SU-DHL-6 (cell line): Measurements from ENCODE around the gene UCP2.

Experiments used
- CTCF ChIP-seq: fragments of 200-600 bp; sonication (generic); IDR thresholded peaks from one replicate; pipeline ENCODE4 v1.5.1; 2017; ENCODE audit warnings: antibody characterized with exemption, mild to moderate bottlenecking, low read length, moderate library complexity; ENCODE audit not compliant: insufficient read depth, poor library complexity, severe bottlenecking
- EZH2phosphoT487 ChIP-seq: fragments of 200-600 bp; sonication (generic), shearing (Covaris generic); conservative IDR thresholded peaks from 2 replicates; pipeline ENCODE4 v1.6.1; 2018; ENCODE audit warnings: mild to moderate bottlenecking, antibody characterized with exemption, low read length, moderate library complexity, mixed read lengths

DNA sequence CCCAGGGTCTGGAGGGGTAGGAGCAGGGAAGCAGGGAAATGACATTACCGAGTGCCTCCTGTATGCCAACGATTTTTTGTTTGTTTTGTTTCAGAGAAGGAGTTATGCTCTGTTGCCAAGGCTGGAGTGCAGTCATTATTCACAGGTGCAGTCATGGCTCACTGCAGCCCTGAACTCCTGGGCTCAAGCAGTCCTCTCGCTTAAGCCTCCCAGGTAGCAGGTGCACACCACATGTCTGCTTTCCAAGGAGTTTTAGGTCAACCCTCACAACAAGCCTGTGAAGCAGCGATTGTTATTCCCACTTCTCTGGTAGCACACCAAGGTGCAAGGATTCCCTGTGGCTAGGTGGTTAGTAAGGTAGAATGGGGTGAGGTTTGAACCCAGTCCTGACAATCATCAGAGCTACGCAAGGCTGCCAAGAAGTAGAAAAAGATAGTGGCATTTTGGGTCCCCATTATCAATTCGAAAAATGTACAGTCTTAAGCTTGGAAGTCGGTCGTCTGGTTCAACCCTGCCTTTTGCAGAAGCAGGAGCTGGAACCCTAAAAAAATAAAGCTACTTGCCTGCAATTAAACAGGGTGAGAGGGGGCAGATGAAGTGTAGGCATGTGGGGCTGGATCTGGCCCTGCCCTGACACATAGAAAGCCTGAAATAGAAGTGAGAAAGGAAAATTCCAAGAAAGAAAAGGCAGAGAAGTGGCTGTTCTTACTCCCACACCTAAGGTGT lies 17.1 kb upstream of the UCP2 start:
- TF ChIP-seq CTCF (no peak), EZH2phosphoT487 (no peak)
